ENCODE results near the gene DIS3L2.
"Not testable (repeated sequence)": the region's sequence is repeated elsewhere in the genome, so short reads cannot be mapped to it uniquely, and the experiment has no call there.

The DIS3L2 gene

GRCh38 chr2:232023426-232023825 is 61.9 kb downstream of the DIS3L2 start:
- H3K4me1 ChIP-seq (ENCODE audit: control insufficient read depth, insufficient read depth, low read length) = peaks cover 5% of the 10 kb centered on the region
- H3K27me3 ChIP-seq (replicated peaks; ENCODE audit: control insufficient read depth, insufficient read depth, low read length) = no peaks in the 10 kb centered on the region
- H3K36me3 ChIP-seq (ENCODE audit: control insufficient read depth, insufficient read depth, low read length, severe bottlenecking) = peaks cover 33% of the 10 kb centered on the region
- no peak overlapping the region for H3K9ac ChIP-seq (ENCODE audit: low read length)
- no peaks in the 10 kb centered on the region for H3K9me3 ChIP-seq (ENCODE audit: control insufficient read depth, low read length)
- H3K4me3 ChIP-seq (ENCODE audit: low read length) = no peak overlapping the region
- DNase-seq (ENCODE audit: low read depth) = no peak

DNA sequence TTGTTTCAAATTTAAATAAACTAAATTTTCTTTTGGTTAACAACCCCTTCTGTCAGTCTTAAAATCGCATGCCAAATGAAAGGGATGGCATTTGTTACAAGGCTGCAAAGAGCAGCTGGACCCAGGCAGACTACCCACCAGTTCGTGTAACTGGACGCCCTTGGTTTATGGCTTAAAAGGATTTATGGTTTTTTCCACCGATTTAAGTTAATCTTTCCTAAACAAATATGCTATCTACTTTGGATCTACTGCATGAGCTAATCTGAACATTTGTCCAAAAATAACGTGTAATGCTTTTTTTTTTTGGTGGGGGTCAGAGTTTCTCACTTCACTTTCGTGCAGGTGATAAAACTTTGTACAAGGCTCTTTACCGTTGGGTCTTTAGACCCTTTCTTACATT is 62.9 kb downstream of the DIS3L2 start:
- peaks cover 8% of the 10 kb centered on the region for H3K4me1 ChIP-seq (ENCODE audit: control insufficient read depth, insufficient read depth, low read length)
- H3K27me3 ChIP-seq (replicated peaks; ENCODE audit: control insufficient read depth, insufficient read depth, low read length) = no peaks in the 10 kb centered on the region
- no peaks in the 10 kb centered on the region for H3K9me3 ChIP-seq (ENCODE audit: control insufficient read depth, low read length)
- no peak for DNase-seq (ENCODE audit: low read depth)
- no peak overlapping the region for H3K4me3 ChIP-seq (ENCODE audit: low read length)
- peaks cover 33% of the 10 kb centered on the region for H3K36me3 ChIP-seq (ENCODE audit: control insufficient read depth, insufficient read depth, low read length, severe bottlenecking)
- H3K9ac ChIP-seq (ENCODE audit: low read length) = no peak overlapping the region

- peaks cover 38% of the 10 kb centered on the region for H3K36me3 ChIP-seq (ENCODE audit: control insufficient read depth, insufficient read depth, low read length, severe bottlenecking)
- H3K27me3 ChIP-seq (replicated peaks; ENCODE audit: control insufficient read depth, insufficient read depth, low read length) = no peaks in the 10 kb centered on the region
- H3K4me3 ChIP-seq (ENCODE audit: low read length) = no peak overlapping the region
- peaks cover 8% of the 10 kb centered on the region for H3K4me1 ChIP-seq (ENCODE audit: control insufficient read depth, insufficient read depth, low read length)
- DNase-seq (ENCODE audit: low read depth) = no peak
- no peaks in the 10 kb centered on the region for H3K9me3 ChIP-seq (ENCODE audit: control insufficient read depth, low read length)
- H3K9ac ChIP-seq (ENCODE audit: low read length) = no peak overlapping the region
Observed at GRCh38 chr2:232026910-232027309, 65.4 kb downstream of the DIS3L2 start.

DNA sequence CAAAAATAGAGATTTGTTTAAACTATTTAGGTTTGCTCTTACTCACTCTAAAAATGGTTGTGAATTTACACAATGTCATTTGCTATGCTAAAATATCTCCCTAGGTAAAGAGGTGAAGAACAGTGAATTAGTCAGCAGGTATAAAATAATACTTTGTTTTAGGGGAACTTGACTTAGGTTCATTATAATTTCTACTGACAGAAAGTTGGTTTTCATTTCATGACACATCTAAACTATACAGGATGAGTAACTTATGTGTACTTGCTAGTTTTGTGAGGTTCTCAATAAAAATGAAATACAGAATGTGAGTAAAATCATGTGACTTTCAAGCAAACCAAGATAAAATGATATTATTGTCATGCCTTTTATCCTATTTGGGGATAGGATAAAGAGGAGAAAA is 66.0 kb downstream of the DIS3L2 start:
- peaks cover 8% of the 10 kb centered on the region for H3K4me1 ChIP-seq (ENCODE audit: control insufficient read depth, insufficient read depth, low read length)
- no peak overlapping the region for H3K4me3 ChIP-seq (ENCODE audit: low read length)
- no peaks in the 10 kb centered on the region for H3K9me3 ChIP-seq (ENCODE audit: control insufficient read depth, low read length)
- peaks cover 38% of the 10 kb centered on the region for H3K36me3 ChIP-seq (ENCODE audit: control insufficient read depth, insufficient read depth, low read length, severe bottlenecking)
- H3K27me3 ChIP-seq (replicated peaks; ENCODE audit: control insufficient read depth, insufficient read depth, low read length) = no peaks in the 10 kb centered on the region
- H3K9ac ChIP-seq (ENCODE audit: low read length) = no peak overlapping the region
- DNase-seq (ENCODE audit: low read depth) = no peak

DNA sequence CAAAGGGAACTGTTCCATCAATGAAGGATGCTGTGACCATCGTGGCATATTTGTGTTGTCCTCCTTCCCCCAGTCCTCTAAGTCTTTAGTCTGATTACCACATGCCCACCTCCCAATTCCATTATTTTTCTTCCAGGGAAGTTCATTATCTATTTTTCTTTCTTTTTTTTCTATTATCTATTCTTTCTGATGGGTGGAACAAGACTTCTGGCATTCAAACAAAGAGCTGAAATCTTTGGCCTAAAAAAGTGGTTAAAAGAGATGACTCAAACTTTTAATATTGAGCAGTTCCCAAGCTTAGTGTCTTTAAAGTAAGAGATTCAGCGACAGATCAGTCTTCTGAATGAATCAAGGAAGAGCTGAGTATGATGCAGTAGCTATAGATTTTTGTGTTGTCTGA is 66.6 kb downstream of the DIS3L2 start:
- Histone ChIP-seq H3K4me3 (ENCODE audit: low read length) (no peak overlapping the region), H3K9me3 (ENCODE audit: control insufficient read depth, low read length) (no peaks in the 10 kb centered on the region), H3K36me3 (ENCODE audit: control insufficient read depth, insufficient read depth, low read length, severe bottlenecking) (peaks cover 36% of the 10 kb centered on the region), H3K4me1 (ENCODE audit: control insufficient read depth, insufficient read depth, low read length) (peaks cover 8% of the 10 kb centered on the region), H3K27me3 (replicated peaks; ENCODE audit: control insufficient read depth, insufficient read depth, low read length) (no peaks in the 10 kb centered on the region), H3K9ac (ENCODE audit: low read length) (no peak overlapping the region)
- DNase-seq (ENCODE audit: low read depth) = no peak

GRCh38 chr2:232028631-232029030 is 67.1 kb downstream of the DIS3L2 start:
- peaks cover 30% of the 10 kb centered on the region for H3K36me3 ChIP-seq (ENCODE audit: control insufficient read depth, insufficient read depth, low read length, severe bottlenecking)
- no peak overlapping the region for H3K4me3 ChIP-seq (ENCODE audit: low read length)
- H3K27me3 ChIP-seq (replicated peaks; ENCODE audit: control insufficient read depth, insufficient read depth, low read length) = no peaks in the 10 kb centered on the region
- H3K9me3 ChIP-seq (ENCODE audit: control insufficient read depth, low read length) = no peaks in the 10 kb centered on the region
- no peak overlapping the region for H3K9ac ChIP-seq (ENCODE audit: low read length)
- H3K4me1 ChIP-seq (ENCODE audit: control insufficient read depth, insufficient read depth, low read length) = peaks cover 8% of the 10 kb centered on the region
- peak; percentile 33 for DNase-seq (ENCODE audit: low read depth)

DNA sequence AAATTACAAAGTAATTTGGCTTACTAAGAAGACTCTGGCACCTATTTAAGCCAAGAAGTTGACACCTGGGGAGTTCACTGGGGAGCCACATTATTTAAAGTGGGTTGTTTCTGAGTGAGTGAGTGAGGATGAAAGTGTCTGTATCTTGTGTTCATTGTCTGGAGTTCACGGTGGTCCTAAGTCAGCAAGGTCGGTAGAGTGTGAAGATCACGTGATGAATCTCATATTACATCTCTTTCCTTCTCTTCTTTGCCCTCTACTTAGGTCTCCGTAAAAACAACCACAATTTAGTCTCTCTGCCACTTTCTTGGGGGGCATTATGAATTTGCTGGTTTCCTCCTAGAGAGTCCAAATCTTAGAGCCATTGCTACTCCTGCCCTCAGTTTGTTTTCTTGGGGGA is 67.8 kb downstream of the DIS3L2 start:
- Histone ChIP-seq H3K9ac (ENCODE audit: low read length) (no peak overlapping the region), H3K27me3 (replicated peaks; ENCODE audit: control insufficient read depth, insufficient read depth, low read length) (no peaks in the 10 kb centered on the region), H3K4me1 (ENCODE audit: control insufficient read depth, insufficient read depth, low read length) (peaks cover 8% of the 10 kb centered on the region), H3K4me3 (ENCODE audit: low read length) (no peak overlapping the region), H3K36me3 (ENCODE audit: control insufficient read depth, insufficient read depth, low read length, severe bottlenecking) (peaks cover 23% of the 10 kb centered on the region), H3K9me3 (ENCODE audit: control insufficient read depth, low read length) (no peaks in the 10 kb centered on the region)
- DNase-seq (ENCODE audit: low read depth) = no peak

GRCh38 chr2:232030229-232030628 is 68.7 kb downstream of the DIS3L2 start:
- Histone ChIP-seq H3K9ac (ENCODE audit: low read length) (no peak overlapping the region), H3K27me3 (replicated peaks; ENCODE audit: control insufficient read depth, insufficient read depth, low read length) (no peaks in the 10 kb centered on the region), H3K4me3 (ENCODE audit: low read length) (no peak overlapping the region), H3K4me1 (ENCODE audit: control insufficient read depth, insufficient read depth, low read length) (peaks cover 8% of the 10 kb centered on the region), H3K36me3 (ENCODE audit: control insufficient read depth, insufficient read depth, low read length, severe bottlenecking) (peaks cover 16% of the 10 kb centered on the region), H3K9me3 (ENCODE audit: control insufficient read depth, low read length) (peaks cover 6% of the 10 kb centered on the region)
- no peak for DNase-seq (ENCODE audit: low read depth)

GRCh38 chr2:232035292-232035691 is 73.8 kb downstream of the DIS3L2 start:
- H3K27me3 ChIP-seq (replicated peaks; ENCODE audit: control insufficient read depth, insufficient read depth, low read length); H3K4me1 ChIP-seq (ENCODE audit: control insufficient read depth, insufficient read depth, low read length); H3K4me3 ChIP-seq (ENCODE audit: low read length); H3K36me3 ChIP-seq (ENCODE audit: control insufficient read depth, insufficient read depth, low read length, severe bottlenecking); DNase-seq (ENCODE audit: low read depth); H3K9ac ChIP-seq (ENCODE audit: low read length); H3K9me3 ChIP-seq (ENCODE audit: control insufficient read depth, low read length): not testable (repeated sequence)

GRCh38 chr2:232036876-232037275 is 75.4 kb downstream of the DIS3L2 start:
- not testable (repeated sequence) for H3K4me3 ChIP-seq (ENCODE audit: low read length); H3K36me3 ChIP-seq (ENCODE audit: control insufficient read depth, insufficient read depth, low read length, severe bottlenecking); H3K9ac ChIP-seq (ENCODE audit: low read length); H3K9me3 ChIP-seq (ENCODE audit: control insufficient read depth, low read length); H3K4me1 ChIP-seq (ENCODE audit: control insufficient read depth, insufficient read depth, low read length); DNase-seq (ENCODE audit: low read depth); H3K27me3 ChIP-seq (replicated peaks; ENCODE audit: control insufficient read depth, insufficient read depth, low read length)

DNA sequence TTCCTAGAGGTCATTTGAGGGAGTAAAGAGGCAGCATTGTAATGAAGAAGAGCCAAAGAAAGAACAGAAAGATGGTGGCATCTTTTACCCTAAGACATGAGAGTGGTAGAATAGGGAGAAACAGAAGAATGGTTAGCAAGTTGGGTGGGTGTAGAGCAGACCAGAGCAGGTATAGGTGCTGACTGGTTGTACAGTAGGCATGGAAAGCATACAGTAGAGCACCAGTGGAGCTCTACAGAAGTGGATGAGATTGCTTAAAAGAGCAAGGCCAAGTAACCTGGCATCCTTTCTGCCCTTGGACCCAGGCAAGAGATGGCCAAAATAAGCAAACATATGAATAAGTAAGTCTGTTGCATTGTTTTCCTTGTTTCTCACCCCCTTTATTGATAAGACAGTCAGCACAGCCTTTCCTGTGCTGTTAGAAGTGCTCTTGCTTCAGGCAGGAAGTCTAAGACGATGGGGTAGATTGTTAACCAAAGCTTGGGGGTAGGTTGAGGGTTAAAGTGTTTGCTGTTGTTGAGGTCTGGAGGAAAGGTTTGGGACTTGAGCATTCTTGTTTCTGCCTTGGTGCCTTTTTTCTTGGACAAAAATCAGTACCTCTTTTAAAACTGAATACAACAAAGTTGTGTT is 76.9 kb downstream of the DIS3L2 start:
- no peaks in the 10 kb centered on the region for H3K27me3 ChIP-seq (replicated peaks; ENCODE audit: control insufficient read depth, insufficient read depth, low read length)
- no peak for DNase-seq (ENCODE audit: low read depth)

DNA sequence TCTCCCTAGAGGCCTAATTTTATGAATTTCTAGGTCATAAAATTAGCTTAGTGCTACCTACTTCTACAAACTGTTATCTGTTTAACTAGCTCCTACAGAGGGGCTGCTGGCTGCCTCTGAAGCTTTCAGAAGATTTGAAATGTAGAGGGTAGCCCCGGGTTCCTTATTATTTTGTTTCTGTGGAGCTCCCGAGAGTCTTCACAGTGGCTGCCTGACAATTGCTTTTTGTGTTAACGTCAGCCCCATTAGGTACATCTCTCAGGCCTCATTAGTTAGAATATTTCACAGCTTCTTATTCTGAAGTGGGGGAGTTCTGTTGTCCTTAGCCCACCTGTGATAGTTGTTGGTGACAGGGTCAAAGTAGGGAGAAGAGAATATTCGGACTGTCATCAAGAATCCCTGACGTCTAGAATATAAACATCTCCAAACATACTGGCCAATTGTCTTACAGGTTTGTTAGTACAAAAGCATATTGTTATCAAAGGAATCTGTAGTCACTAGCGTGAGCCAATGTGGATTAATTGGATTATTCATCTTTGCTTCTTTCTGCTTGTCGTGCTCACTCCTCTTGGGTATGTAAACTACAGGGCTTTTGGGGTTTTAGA is 77.5 kb downstream of the DIS3L2 start:
- no peaks in the 10 kb centered on the region for H3K4me1 ChIP-seq (ENCODE audit: control insufficient read depth, insufficient read depth, low read length)
- DNase-seq (ENCODE audit: low read depth) = no peak
- no peaks in the 10 kb centered on the region for H3K36me3 ChIP-seq (ENCODE audit: control insufficient read depth, insufficient read depth, low read length, severe bottlenecking)
- no peak overlapping the region for H3K9ac ChIP-seq (ENCODE audit: low read length)
- H3K9me3 ChIP-seq (ENCODE audit: control insufficient read depth, low read length) = peaks cover 10% of the 10 kb centered on the region
- H3K27me3 ChIP-seq (replicated peaks; ENCODE audit: control insufficient read depth, insufficient read depth, low read length) = no peaks in the 10 kb centered on the region
- no peak overlapping the region for H3K4me3 ChIP-seq (ENCODE audit: low read length)

More for the DNA sequence above, 76.9 kb downstream of the DIS3L2 start:
- H3K9ac ChIP-seq (ENCODE audit: low read length) = no peak overlapping the region
- H3K36me3 ChIP-seq (ENCODE audit: control insufficient read depth, insufficient read depth, low read length, severe bottlenecking) = no peaks in the 10 kb centered on the region
- H3K9me3 ChIP-seq (ENCODE audit: control insufficient read depth, low read length) = peaks cover 10% of the 10 kb centered on the region
- H3K4me3 ChIP-seq (ENCODE audit: low read length) = no peak overlapping the region
- H3K4me1 ChIP-seq (ENCODE audit: control insufficient read depth, insufficient read depth, low read length) = no peaks in the 10 kb centered on the region
